Urinary bladder (tissue), 4 donors: ENCODE data around the gene MAP3K6. TPM values are rescaled to one million over a fixed set of nuclear protein-coding genes. Genes with fewer than 3 reads are reported as not detected.
A peak's percentile ranks its signal among the peaks of the same experiment; 100 is the strongest.

Experiments
- DNase-seq: peaks from one replicate; pipeline ENCODE4 v3.0.0-alpha.2; 2015; ENCODE audit errors: extremely low spot score
- H3K27ac ChIP-seq: one replicate; pipeline ENCODE4 v1.5.1; 2013; ENCODE audit warnings: low read depth, mild to moderate bottlenecking, moderate library complexity
- H3K36me3 ChIP-seq: one replicate; pipeline ENCODE4 v1.6.1; 2013; ENCODE audit warnings: mild to moderate bottlenecking, moderate library complexity; ENCODE audit not compliant: insufficient read depth
- H3K4me1 ChIP-seq: one replicate; pipeline ENCODE4 v1.6.1; 2013; ENCODE audit warnings: mild to moderate bottlenecking, moderate library complexity; ENCODE audit not compliant: insufficient read depth
- H3K4me3 ChIP-seq: one replicate; pipeline ENCODE4 v1.5.1; 2013; ENCODE audit warnings: low read depth, low read length
- WGBS: extraction: QIAGEN DNeasy Blood & Tissue Kit; methylation state at CpG from one replicate; pipeline ENCODE4 v1.1.7; 2013; 5-methylcytosine and 5-hydroxymethylcytosine counted together
- polyA plus RNA-seq: library from polyadenylated mRNA; stranded (reverse); fragments of 200-250 nt; gene quantifications from one replicate; pipeline ENCODE4 v1.2.3, GENCODE V29; 2013
- total RNA-seq: library from RNA; depleted of rRNA; stranded (reverse); fragments of >200 nt; gene quantifications from one replicate; pipeline ENCODE4 v1.2.3, GENCODE V29; 2014
- donor health status: healthy with polysubstance abuse.
- donor health status: healthy.

MAP3K6 gene
- total and polyA plus RNA-seq, 2 donors, result 10.1 to 83.3 TPM

DNA sequence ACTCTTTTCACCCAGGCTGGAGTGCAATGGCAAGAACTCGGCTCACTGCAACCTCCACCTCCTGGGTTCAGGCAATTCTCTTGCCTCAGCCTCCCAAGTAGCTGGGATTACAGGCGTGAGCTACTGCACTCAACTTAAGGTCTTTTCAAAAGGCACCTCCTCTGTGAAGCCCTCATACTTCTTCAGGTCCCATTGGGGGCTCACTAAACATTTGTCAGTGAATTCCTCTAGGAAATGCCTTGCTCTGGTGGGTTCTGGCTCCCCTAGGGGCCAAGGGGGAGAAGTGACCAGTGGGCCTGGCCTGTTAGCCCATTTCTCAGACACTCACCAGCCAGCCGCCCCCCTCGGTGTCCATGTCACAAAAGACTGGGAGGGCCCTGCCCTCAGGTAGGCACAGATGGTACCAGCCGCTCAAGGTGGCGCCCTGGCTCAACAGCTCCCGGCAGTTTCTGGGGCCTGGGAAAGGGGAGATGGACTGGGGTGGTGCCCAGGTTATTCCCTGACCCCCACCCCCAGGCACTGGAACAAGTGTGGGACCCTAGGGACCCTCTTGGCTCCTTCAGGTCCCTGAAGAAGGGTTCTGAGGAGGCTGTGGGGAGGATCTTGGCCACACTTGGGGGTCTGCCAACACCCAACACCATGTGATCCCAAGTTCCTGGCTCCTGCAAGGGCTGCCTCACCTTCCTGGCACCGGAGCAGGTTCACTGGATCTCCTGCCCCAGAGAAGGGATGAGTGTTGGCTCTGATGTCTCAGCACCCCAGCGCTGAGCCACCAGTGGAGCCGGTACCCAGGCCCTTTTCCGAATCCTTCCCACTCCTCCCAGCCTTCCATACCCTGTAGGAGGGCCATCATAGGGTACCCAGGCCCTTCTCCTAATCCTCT, 6.3 kb upstream of the MAP3K6 start:
- Histone ChIP-seq H3K36me3 (no peaks in the 10 kb centered on the region), H3K4me1 (no peaks in the 10 kb centered on the region), H3K27ac (no peak overlapping the region), H3K4me3 (no peak overlapping the region)
- WGBS, result 91% methylated on average over 11 of the region's 11 CpGs
- DNase-seq, result no peak

- 88% methylated on average over 19 of the region's 19 CpGs for WGBS
- Histone ChIP-seq H3K4me1 (no peaks in the 10 kb centered on the region), H3K4me3 (no peak overlapping the region), H3K27ac (no peak overlapping the region), H3K36me3 (no peaks in the 10 kb centered on the region)
- no peak for DNase-seq
Measured at GRCh38 chr1:27372022-27372807, 5.5 kb upstream of the MAP3K6 start.

- no peak overlapping the region for H3K27ac ChIP-seq
- no peaks in the 10 kb centered on the region for H3K4me1 ChIP-seq
- 76% methylated on average over 13 of the region's 13 CpGs for WGBS
- H3K4me3 ChIP-seq, result no peak overlapping the region
- H3K36me3 ChIP-seq, result no peaks in the 10 kb centered on the region
- no peak for DNase-seq
Measured at GRCh38 chr1:27368869-27369582, 2.3 kb upstream of the MAP3K6 start.

GRCh38 chr1:27367160-27367650, 444 bp upstream of the MAP3K6 start:
- H3K36me3 ChIP-seq, result no peaks in the 10 kb centered on the region
- WGBS, result 33% methylated on average over 8 of the region's 8 CpGs
- H3K4me1 ChIP-seq, result no peaks in the 10 kb centered on the region
- peak overlapping the region; percentile 78 for H3K4me3 ChIP-seq
- DNase-seq, result no peak
- peak overlapping the region; percentile 47 for H3K27ac ChIP-seq

DNA sequence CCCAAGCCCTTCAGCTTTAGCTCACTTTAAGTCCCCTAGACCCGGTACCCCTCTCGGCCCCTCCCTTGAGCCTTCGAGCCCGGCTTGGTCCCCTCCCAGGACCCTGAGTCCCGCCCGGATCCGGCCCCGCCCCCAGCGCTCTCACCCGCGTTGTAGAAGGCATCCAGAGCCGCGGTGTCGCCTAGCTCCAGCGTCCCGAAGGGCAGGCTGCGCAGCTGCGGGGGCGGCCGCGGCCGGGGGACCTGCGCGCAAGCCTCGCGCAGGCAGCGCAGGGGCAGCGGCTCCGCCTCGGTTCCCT, 699 bp downstream of the MAP3K6 start:
- DNase-seq, result no peak
- Histone ChIP-seq H3K4me1 (no peaks in the 10 kb centered on the region), H3K27ac (peak overlapping the region; percentile 91), H3K36me3 (no peaks in the 10 kb centered on the region), H3K4me3 (peak overlapping the region; percentile 78)
- under 1% methylated on average over 30 of the region's 30 CpGs for WGBS

- H3K27ac ChIP-seq, result peak overlapping the region; percentile 91
- H3K4me3 ChIP-seq, result peak overlapping the region; percentile 78
- peak; percentile 74 for DNase-seq
- 2% methylated on average over 40 of the region's 40 CpGs for WGBS
- no peaks in the 10 kb centered on the region for H3K4me1 ChIP-seq
- H3K36me3 ChIP-seq, result no peaks in the 10 kb centered on the region
Measured at GRCh38 chr1:27365372-27366112, 1.2 kb downstream of the MAP3K6 start.

- H3K4me3 ChIP-seq, result no peak overlapping the region
- no peaks in the 10 kb centered on the region for H3K36me3 ChIP-seq
- no peak overlapping the region for H3K27ac ChIP-seq
- no peak for DNase-seq
- WGBS, result 71% methylated on average over 11 of the region's 11 CpGs
- no peaks in the 10 kb centered on the region for H3K4me1 ChIP-seq
Measured at GRCh38 chr1:27364696-27365371, 1.9 kb downstream of the MAP3K6 start.

- H3K4me1 ChIP-seq, result no peaks in the 10 kb centered on the region
- WGBS, result 85% methylated on average over 26 of the region's 26 CpGs
- no peak overlapping the region for H3K4me3 ChIP-seq
- DNase-seq, result no peak
- H3K27ac ChIP-seq, result no peak overlapping the region
- no peaks in the 10 kb centered on the region for H3K36me3 ChIP-seq
Measured at GRCh38 chr1:27363766-27364695, 2.7 kb downstream of the MAP3K6 start.

GRCh38 chr1:27361553-27361952, 5.2 kb downstream of the MAP3K6 start:
- no peaks in the 10 kb centered on the region for H3K4me1 ChIP-seq
- no peak overlapping the region for H3K27ac ChIP-seq
- WGBS, result 96% methylated on average over 8 of the region's 8 CpGs
- DNase-seq, result no peak
- H3K36me3 ChIP-seq, result no peaks in the 10 kb centered on the region
- no peak overlapping the region for H3K4me3 ChIP-seq

GRCh38 chr1:27361044-27361402, 5.7 kb downstream of the MAP3K6 start:
- no peaks in the 10 kb centered on the region for H3K36me3 ChIP-seq

DNA sequence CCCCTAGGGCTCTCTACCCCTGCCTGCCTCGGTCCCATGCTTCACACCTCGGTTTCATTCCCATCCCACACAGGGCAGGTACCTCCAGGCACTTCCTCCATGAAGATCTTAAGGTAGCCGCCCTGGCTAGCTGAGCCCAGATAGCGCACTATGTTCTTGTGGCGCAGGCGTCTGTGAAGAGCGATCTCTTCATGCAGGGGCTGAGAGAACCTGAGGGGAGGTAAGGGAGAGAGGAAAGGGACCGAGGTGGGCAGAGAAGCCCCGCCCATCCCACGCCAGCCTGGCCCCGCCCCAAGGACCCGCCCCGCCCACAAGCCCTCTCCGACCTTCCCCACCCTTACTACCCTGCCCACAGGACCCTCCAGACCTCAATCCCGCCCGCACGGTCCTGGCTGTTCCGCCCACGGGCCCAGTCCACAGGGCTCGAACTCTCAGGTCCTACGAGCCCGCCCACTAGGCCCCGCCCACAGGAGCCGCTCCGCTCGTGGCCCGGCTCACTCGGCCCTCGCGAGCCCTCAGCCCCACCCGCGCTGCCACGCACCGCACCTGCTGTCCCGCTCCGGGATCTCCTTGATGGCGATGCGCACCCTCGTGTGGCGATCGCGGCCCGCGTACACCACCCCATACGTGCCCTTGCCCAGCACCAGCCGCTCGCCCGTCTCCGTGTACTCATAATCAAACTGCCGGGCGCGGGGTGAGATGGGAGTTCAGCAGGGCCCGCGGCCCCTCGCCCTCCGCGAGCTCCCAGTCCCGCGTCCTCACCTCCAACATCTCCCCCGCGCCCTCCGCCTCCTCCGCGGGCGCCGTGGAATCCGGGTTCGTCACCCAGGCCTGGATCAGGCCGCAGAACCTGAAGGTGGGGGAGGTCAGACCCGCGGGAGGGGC, 6.4 kb downstream of the MAP3K6 start:
- Histone ChIP-seq H3K4me3 (no peak overlapping the region), H3K4me1 (no peaks in the 10 kb centered on the region)
- DNase-seq, result no peak

More at GRCh38 chr1:27361044-27361402, 5.7 kb downstream of the MAP3K6 start:
- no peak overlapping the region for H3K27ac ChIP-seq
- DNase-seq, result no peak
- H3K4me1 ChIP-seq, result no peaks in the 10 kb centered on the region
- no peak overlapping the region for H3K4me3 ChIP-seq
- WGBS, result 81% methylated on average over 21 of the region's 21 CpGs

More for the DNA sequence above, 6.4 kb downstream of the MAP3K6 start:
- H3K27ac ChIP-seq, result no peak overlapping the region
- H3K36me3 ChIP-seq, result no peaks in the 10 kb centered on the region
- WGBS, result 41% methylated on average over 71 of the region's 71 CpGs
